PC-3 (cell line): ENCODE data around the gene CAPN5. TPM values are rescaled to one million over a fixed set of nuclear protein-coding genes. Genes with fewer than 3 reads are reported as not detected.

Source experiments
- ATAC-seq: fragments of 200-7000 bp; cut with Tn5 transposase; 2 replicates; pipeline ENCODE4 v1.9.1; 2020; ENCODE audit warnings: mild to moderate bottlenecking, moderate library complexity
- BruUV-seq: library from RNA; stranded (reverse); fragments of 400-500 nt; replicated peaks from 2 replicates; lab custom pipeline; 2021; lab: Mats Ljungman, UMichigan
- CTCF ChIA-PET: fragments of 300-600 bp; sonication (Branson Sonifier 250); formaldehyde crosslinking; loops from one replicate; lab custom pipeline; 2022; ENCODE audit warnings: antibody characterized with exemption; lab: Charles Lee
- POLR2A ChIA-PET: fragments of 300-600 bp; sonication (Branson Sonifier 250); formaldehyde crosslinking; loops from one replicate; lab custom pipeline; 2022; ENCODE audit warnings: antibody characterized with exemption; ENCODE audit not compliant: unreplicated experiment; lab: Charles Lee
- DNase-seq: peaks from one replicate; pipeline ENCODE4 v3.0.0-alpha.2; 2015
- H2AFZ ChIP-seq: fragments of 300-600 bp; sonication (generic); 2 replicates; pipeline ENCODE4 v1.6.0; 2016; ENCODE audit warnings: antibody characterized with exemption, low read length
- H3F3A ChIP-seq: fragments of 300-600 bp; sonication (generic); one replicate; pipeline ENCODE4 v1.6.0; 2017; ENCODE audit warnings: antibody characterized with exemption, low read length, control low read depth, mild to moderate bottlenecking; ENCODE audit not compliant: unreplicated experiment
- H3K27ac ChIP-seq: fragments of 300-600 bp; sonication (generic); 2 replicates; pipeline ENCODE4 v1.5.1; 2016; ENCODE audit warnings: mild to moderate bottlenecking, low read length
- H3K27me3 ChIP-seq: fragments of 300-600 bp; sonication (generic); 2 replicates; pipeline ENCODE4 v1.6.1; 2016; ENCODE audit warnings: low read length, mixed read lengths
- H3K36me3 ChIP-seq: fragments of 300-600 bp; sonication (generic); 2 replicates; pipeline ENCODE4 v1.6.1; 2016; ENCODE audit warnings: low read depth, mixed run types, low read length, mixed read lengths
- H3K4me1 ChIP-seq: fragments of 300-600 bp; sonication (generic); 2 replicates; pipeline ENCODE4 v1.5.1; 2016; ENCODE audit warnings: low read length; ENCODE audit not compliant: insufficient read depth
- H3K4me2 ChIP-seq: fragments of 300-600 bp; sonication (generic); 2 replicates; pipeline ENCODE4 v1.6.0; 2016; ENCODE audit warnings: low read length
- H3K4me3 ChIP-seq: fragments of 300-600 bp; sonication (generic); 2 replicates; pipeline ENCODE4 v1.5.1; 2016; ENCODE audit warnings: mild to moderate bottlenecking, low read length, mixed read lengths
- H3K79me2 ChIP-seq: fragments of 300-600 bp; sonication (generic); 2 replicates; pipeline ENCODE4 v1.6.1; 2017; ENCODE audit warnings: low read length, mixed read lengths
- H3K9ac ChIP-seq: fragments of 300-600 bp; sonication (generic); 2 replicates; pipeline ENCODE4 v1.6.0; 2016; ENCODE audit warnings: mild to moderate bottlenecking, low read length
- H3K9me2 ChIP-seq: fragments of 300-600 bp; sonication (generic); replicated peaks from 2 replicates; pipeline ENCODE4 v1.6.1; 2016; ENCODE audit warnings: mixed run types, low read length, mixed read lengths
- H3K9me3 ChIP-seq: fragments of 300-600 bp; sonication (generic); 2 replicates; pipeline ENCODE4 v1.6.1; 2016; ENCODE audit warnings: low read length, mixed read lengths
- H4K20me1 ChIP-seq: fragments of 300-600 bp; sonication (generic); 2 replicates; pipeline ENCODE4 v1.6.1; 2016; ENCODE audit warnings: low read length, mixed read lengths
- EZH2 ChIP-seq: fragments of 300-600 bp; sonication (generic); IDR thresholded peaks from one replicate; pipeline ENCODE4 v1.6.1; 2017; ENCODE audit warnings: antibody characterized with exemption, mild to moderate bottlenecking, low read length; ENCODE audit not compliant: unreplicated experiment
- EZH2phosphoT487 ChIP-seq: fragments of 300-600 bp; sonication (generic); IDR thresholded peaks from 2 replicates; pipeline ENCODE4 v1.6.1; 2018; ENCODE audit warnings: mild to moderate bottlenecking, antibody characterized with exemption, low read length, borderline replicate concordance
- intact Hi-C: fragments of 100-400 bp; cut with micrococcal nuclease; formaldehyde crosslinking; loops from 2 replicates; pipeline ENCODE4 v1.9.0; 2023
- total RNA-seq: library from RNA; depleted of rRNA; stranded (reverse); fragments of >200 nt; gene quantifications from 2 replicates; pipeline ENCODE4 v1.2.3, GENCODE V29; 2014
- TF ChIP-seq, protein P1 (sequence below): fragments of 300-600 bp; sonication (generic); conservative IDR thresholded peaks from 2 replicates; pipeline ENCODE4 v1.5.1; 2017; ENCODE audit warnings: antibody characterized with exemption, low read depth, mild to moderate bottlenecking, low read length

The CAPN5 gene
- total RNA-seq, 1 experiment from 2014 or later = 6.3 TPM

DNA sequence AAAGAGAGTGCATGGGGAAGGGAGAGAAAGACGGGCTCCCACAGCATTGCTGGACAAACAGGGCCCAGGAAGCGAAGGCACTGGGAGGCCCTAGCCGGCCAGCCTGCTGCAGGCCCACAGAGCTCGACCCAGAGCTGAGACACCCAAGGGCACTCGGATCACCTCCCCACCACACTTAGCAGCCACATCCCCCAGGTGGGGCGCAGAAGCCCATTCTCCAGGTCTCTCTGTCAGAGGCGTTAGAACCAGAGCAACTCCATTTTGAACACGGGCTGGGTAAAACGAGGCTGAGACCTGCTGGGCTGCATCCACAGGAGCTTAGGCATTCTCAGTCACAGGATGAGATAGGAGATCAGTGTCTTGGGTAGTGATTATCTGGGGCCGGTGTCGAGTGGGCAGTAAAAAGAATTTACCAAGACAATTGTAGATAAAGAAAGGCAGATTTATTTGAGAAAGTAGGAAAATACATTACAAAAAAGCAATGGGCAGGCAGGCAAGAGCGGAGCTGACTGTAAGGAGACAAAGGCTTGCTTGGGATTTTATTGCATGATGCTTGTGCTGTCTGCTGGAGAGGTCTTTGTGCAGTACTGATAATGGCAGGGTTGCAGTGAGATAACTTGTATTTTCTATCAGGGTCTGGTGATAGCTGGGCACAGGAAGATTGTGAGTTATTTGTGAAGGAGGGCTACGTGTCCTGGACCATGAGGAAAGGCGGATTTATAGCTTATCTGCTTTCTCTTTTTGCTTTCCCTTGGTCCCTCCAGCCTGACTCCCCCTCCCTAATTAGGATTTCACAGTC, 13.4 kb upstream of the CAPN5 start:
- no peak overlapping the region for H2AFZ ChIP-seq
- no peaks in the 10 kb centered on the region for H3K79me2 ChIP-seq
- intact Hi-C loops = no loop called here
- no peak overlapping the region for H3K4me3 ChIP-seq
- TF ChIP-seq, protein P1, sequence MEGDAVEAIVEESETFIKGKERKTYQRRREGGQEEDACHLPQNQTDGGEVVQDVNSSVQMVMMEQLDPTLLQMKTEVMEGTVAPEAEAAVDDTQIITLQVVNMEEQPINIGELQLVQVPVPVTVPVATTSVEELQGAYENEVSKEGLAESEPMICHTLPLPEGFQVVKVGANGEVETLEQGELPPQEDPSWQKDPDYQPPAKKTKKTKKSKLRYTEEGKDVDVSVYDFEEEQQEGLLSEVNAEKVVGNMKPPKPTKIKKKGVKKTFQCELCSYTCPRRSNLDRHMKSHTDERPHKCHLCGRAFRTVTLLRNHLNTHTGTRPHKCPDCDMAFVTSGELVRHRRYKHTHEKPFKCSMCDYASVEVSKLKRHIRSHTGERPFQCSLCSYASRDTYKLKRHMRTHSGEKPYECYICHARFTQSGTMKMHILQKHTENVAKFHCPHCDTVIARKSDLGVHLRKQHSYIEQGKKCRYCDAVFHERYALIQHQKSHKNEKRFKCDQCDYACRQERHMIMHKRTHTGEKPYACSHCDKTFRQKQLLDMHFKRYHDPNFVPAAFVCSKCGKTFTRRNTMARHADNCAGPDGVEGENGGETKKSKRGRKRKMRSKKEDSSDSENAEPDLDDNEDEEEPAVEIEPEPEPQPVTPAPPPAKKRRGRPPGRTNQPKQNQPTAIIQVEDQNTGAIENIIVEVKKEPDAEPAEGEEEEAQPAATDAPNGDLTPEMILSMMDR = no peak
- no peak for TF ChIP-seq EZH2phosphoT487
- no peak for TF ChIP-seq EZH2
- DNase-seq (no peak), ATAC-seq (no peak)
- H3F3A ChIP-seq = no peaks in the 10 kb centered on the region
- H3K9me3 ChIP-seq = peaks cover 15% of the 10 kb centered on the region; the same call in 1 of the 2 replicates
- no peaks in the 10 kb centered on the region for H3K36me3 ChIP-seq
- no TSS peak for BruUV-seq
- H3K27me3 ChIP-seq = no peaks in the 10 kb centered on the region
- H3K27ac ChIP-seq = no peak overlapping the region
- ChIA-PET CTCF (no interaction called here), POLR2A (no interaction called here)
- H3K9ac ChIP-seq = no peak overlapping the region
- H3K4me1 ChIP-seq = no peaks in the 10 kb centered on the region
- H3K9me2 ChIP-seq = no peaks in the 10 kb centered on the region
- no peak overlapping the region for H3K4me2 ChIP-seq
- no peaks in the 10 kb centered on the region for H4K20me1 ChIP-seq

DNA sequence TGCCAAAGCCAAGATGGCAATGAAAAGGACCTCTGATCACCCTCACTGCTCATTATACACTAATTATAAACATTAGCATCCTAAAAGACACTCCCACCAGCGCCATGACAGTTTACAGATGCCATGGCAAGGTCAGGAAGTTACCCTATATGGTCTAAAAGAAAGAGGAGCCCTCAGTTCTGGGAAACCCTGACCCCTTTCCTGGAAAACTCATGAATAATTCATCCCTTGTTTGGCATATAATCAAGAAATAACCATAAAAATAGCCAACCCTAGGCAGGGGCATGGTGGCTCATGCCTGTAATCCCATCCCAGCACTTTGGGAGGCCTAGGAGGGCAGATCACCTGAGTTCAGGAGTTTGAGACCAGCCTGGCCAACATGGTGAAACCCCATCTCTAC, 12.7 kb upstream of the CAPN5 start:
- no TSS peak for BruUV-seq
- Histone ChIP-seq H3K9me3 (peaks cover 15% of the 10 kb centered on the region; the same call in 1 of the 2 replicates), H3K79me2 (no peaks in the 10 kb centered on the region), H3F3A (no peaks in the 10 kb centered on the region), H3K9ac (no peak overlapping the region), H3K36me3 (no peaks in the 10 kb centered on the region), H3K9me2 (no peaks in the 10 kb centered on the region), H3K27me3 (no peaks in the 10 kb centered on the region), H3K4me1 (no peaks in the 10 kb centered on the region), H3K4me2 (no peak overlapping the region), H4K20me1 (no peaks in the 10 kb centered on the region), H2AFZ (no peak overlapping the region), H3K4me3 (no peak overlapping the region), H3K27ac (no peak overlapping the region)
- POLR2A ChIA-PET = interaction anchor here (0.5 kb wide), 1 partner anchor 1491 kb away, joined by 3 read pairs; no protein-coding TSS in a partner anchor
- TF ChIP-seq EZH2phosphoT487 (no peak), EZH2 (no peak)
- TF ChIP-seq, protein P1 = no peak
- DNase-seq (no peak), ATAC-seq (no peak)
- CTCF ChIA-PET = no interaction called here
- intact Hi-C loops = no loop called here

DNA sequence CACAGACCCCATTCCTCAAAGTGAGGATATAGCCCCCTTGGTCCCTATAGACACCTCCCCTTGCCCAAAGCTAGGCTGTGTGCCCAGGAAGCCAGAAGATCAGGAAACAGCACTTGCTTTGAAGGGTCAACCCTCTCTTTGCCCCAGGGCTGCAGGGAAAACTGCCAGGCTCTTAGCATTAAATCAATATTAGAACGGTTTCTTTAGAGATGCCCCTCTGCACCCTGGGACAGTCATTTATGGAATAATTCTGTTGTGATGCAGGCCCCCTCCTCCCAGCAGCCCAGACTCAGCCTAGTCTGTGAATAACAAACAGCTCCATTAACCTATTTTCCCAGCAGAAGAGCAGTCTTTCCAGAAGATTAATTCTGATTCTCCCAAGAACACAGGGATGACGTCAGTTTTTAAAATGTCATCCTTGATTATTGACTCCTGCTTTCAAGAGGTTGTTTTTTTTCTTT, 11.6 kb upstream of the CAPN5 start:
- Histone ChIP-seq H3K9me3 (peaks cover 15% of the 10 kb centered on the region; the same call in 1 of the 2 replicates), H3K36me3 (no peaks in the 10 kb centered on the region), H4K20me1 (no peaks in the 10 kb centered on the region), H3F3A (no peaks in the 10 kb centered on the region), H3K79me2 (no peaks in the 10 kb centered on the region), H3K4me2 (no peak overlapping the region), H3K9me2 (no peaks in the 10 kb centered on the region), H3K27me3 (no peaks in the 10 kb centered on the region), H3K27ac (no peak overlapping the region), H3K9ac (no peak overlapping the region), H3K4me1 (no peaks in the 10 kb centered on the region), H2AFZ (no peak overlapping the region), H3K4me3 (no peak overlapping the region)
- no peak for TF ChIP-seq EZH2
- TF ChIP-seq, protein P1 = no peak
- no peak for TF ChIP-seq EZH2phosphoT487
- ChIA-PET CTCF (no interaction called here), POLR2A (no interaction called here)
- intact Hi-C loops = no loop called here
- DNase-seq (no peak), ATAC-seq (no peak)
- BruUV-seq = no TSS peak
